HG03175 (cell line): Measurements from ENCODE around the gene ZKSCAN4.

Experiments used
- ATAC-seq: cut with Tn5 transposase; IDR thresholded peaks from one replicate; pipeline ENCODE4 v1.9.1; 2021; ENCODE audit warnings: mild to moderate bottlenecking, moderate library complexity; ENCODE audit not compliant: unreplicated experiment

ZKSCAN4 gene

GRCh38 chr6:28209753-28210535, 42.1 kb downstream of the ZKSCAN4 start:
- ATAC-seq: no peak

GRCh38 chr6:28208111-28208659, 43.9 kb downstream of the ZKSCAN4 start:
- no peak for ATAC-seq

- peak; percentile 43 for ATAC-seq
Measured at GRCh38 chr6:28207510-28208110, 44.5 kb downstream of the ZKSCAN4 start.

- ATAC-seq: no peak
Measured at GRCh38 chr6:28206928-28207509, 45.0 kb downstream of the ZKSCAN4 start.

GRCh38 chr6:28206527-28206926, 45.5 kb downstream of the ZKSCAN4 start:
- no peak for ATAC-seq

GRCh38 chr6:28205879-28206278, 46.2 kb downstream of the ZKSCAN4 start:
- ATAC-seq: no peak

- no peak for ATAC-seq
Measured at GRCh38 chr6:28203201-28203600, 48.9 kb downstream of the ZKSCAN4 start.

- no peak for ATAC-seq
Measured at GRCh38 chr6:28200020-28200419, 52.0 kb downstream of the ZKSCAN4 start.
